Subcutaneous adipose tissue (tissue), 4 donors: Measurements from ENCODE around the gene CFAP141. TPM values are rescaled to one million over a fixed set of nuclear protein-coding genes. Genes with fewer than 3 reads are reported as not detected.

Source experiments
- CTCF ChIP-seq: fragments of 450-650 bp; IDR thresholded peaks from one replicate; pipeline ENCODE4 v1.5.1; 2016; ENCODE audit warnings: low read depth, mild to moderate bottlenecking, control low read depth, antibody characterized with exemption, moderate library complexity
- total RNA-seq, 4 donors: library from RNA; depleted of rRNA; stranded (reverse); fragments of >200 nt; gene quantifications; one replicate each; pipeline ENCODE4 v1.1.0, GENCODE V29; 2016

The CFAP141 gene
- total RNA-seq, 4 donors from 2014 or later: not detected

GRCh38 chr1:154178013-154178412 is 28.1 kb downstream of the CFAP141 start:
- TF ChIP-seq CTCF: no peak

GRCh38 chr1:154176337-154176736 is 29.8 kb downstream of the CFAP141 start:
- TF ChIP-seq CTCF: no peak

GRCh38 chr1:154174654-154175053 is 31.5 kb downstream of the CFAP141 start:
- TF ChIP-seq CTCF: no peak

GRCh38 chr1:154171880-154172279 is 34.3 kb downstream of the CFAP141 start:
- no peak for TF ChIP-seq CTCF

- no peak for TF ChIP-seq CTCF
These were observed 34.9 kb downstream of the CFAP141 start for GRCh38 chr1:154171223-154171583.

GRCh38 chr1:154170547-154171222 is 35.4 kb downstream of the CFAP141 start:
- no peak for TF ChIP-seq CTCF

- no peak for TF ChIP-seq CTCF
These were observed 38.7 kb downstream of the CFAP141 start for GRCh38 chr1:154167461-154167860.
